Panc1 (cell line): ENCODE data around the gene NEGR1. TPM values are rescaled to one million over a fixed set of nuclear protein-coding genes. Genes with fewer than 3 reads are reported as not detected.

ENCODE experiments used
- ATAC-seq: fragments of 200-7000 bp; cut with Tn5 transposase; 2 replicates; pipeline ENCODE4 v1.9.1; 2020; ENCODE audit warnings: mild to moderate bottlenecking, moderate library complexity
- BruUV-seq: library from RNA; stranded (reverse); fragments of 400-500 nt; replicated peaks from 2 replicates; lab custom pipeline; 2021; lab: Mats Ljungman, UMichigan
- CTCF ChIA-PET: fragments of 300-600 bp; sonication (Branson Sonifier 250); formaldehyde crosslinking; loops from one replicate; lab custom pipeline; 2022; ENCODE audit warnings: antibody characterized with exemption; lab: Charles Lee
- POLR2A ChIA-PET: fragments of 300-600 bp; sonication (Branson Sonifier 250); formaldehyde crosslinking; loops from one replicate; lab custom pipeline; 2022; ENCODE audit warnings: antibody characterized with exemption; lab: Charles Lee
- DNase-seq: peaks from one replicate; pipeline ENCODE4 v3.0.0-alpha.2; 2010; ENCODE audit warnings: low read depth, low spot score
- H3K27ac ChIP-seq: 2 replicates; pipeline ENCODE4 v1.5.1; 2011; ENCODE audit warnings: mild to moderate bottlenecking, low read length, inconsistent platforms
- H3K27me3 ChIP-seq: fragments of 200-500 bp; sonication (Bioruptor generic); 2 replicates; pipeline ENCODE4 v1.6.0; 2014; ENCODE audit warnings: low read length, inconsistent platforms; ENCODE audit not compliant: control insufficient read depth, insufficient read depth
- H3K36me3 ChIP-seq: fragments of 200-500 bp; sonication (Bioruptor generic); 2 replicates; pipeline ENCODE4 v1.5.1; 2014; ENCODE audit warnings: inconsistent platforms, mild to moderate bottlenecking, low read length, moderate library complexity; ENCODE audit not compliant: control insufficient read depth, insufficient read depth
- H3K4me1 ChIP-seq: 2 replicates; pipeline ENCODE4 v1.5.1; 2011; ENCODE audit warnings: inconsistent platforms, mild to moderate bottlenecking, low read length, moderate library complexity; ENCODE audit not compliant: control insufficient read depth, insufficient read depth
- H3K4me3 ChIP-seq, 2 experiments: 2 replicates each; pipeline ENCODE4 v1.5.1; 2011 to 2012; ENCODE audit warnings: low read depth in 2 of 2, low read length in 2 of 2, mild to moderate bottlenecking in 2 of 2, inconsistent platforms in 1 of 2, moderate library complexity in 1 of 2
- H3K9me3 ChIP-seq: fragments of 200-500 bp; sonication (Bioruptor generic); 2 replicates; pipeline ENCODE4 v1.5.1; 2014; ENCODE audit warnings: low read depth, mild to moderate bottlenecking, inconsistent platforms, low read length, moderate library complexity; ENCODE audit not compliant: control insufficient read depth, insufficient read depth
- CTCF ChIP-seq: fragments of 450-650 bp; IDR thresholded peaks from 2 replicates; pipeline ENCODE4 v1.5.1; 2017; ENCODE audit warnings: mild to moderate bottlenecking
- POLR2AphosphoS5 ChIP-seq: IDR thresholded peaks from 2 replicates; pipeline ENCODE4 v1.6.1; 2012; ENCODE audit warnings: mild to moderate bottlenecking, low read depth, low read length, moderate library complexity
- REST ChIP-seq, 2 experiments: IDR thresholded peaks; 2 replicates each; pipeline ENCODE4 v1.6.1; 2011 to 2012; ENCODE audit warnings: low read depth in 2 of 2, control low read depth in 1 of 2, low read length in 1 of 2, mild to moderate bottlenecking in 1 of 2, moderate library complexity in 1 of 2; ENCODE audit not compliant: insufficient read depth in 1 of 2
- SIN3A ChIP-seq: IDR thresholded peaks from 2 replicates; pipeline ENCODE4 v1.6.1; 2012; ENCODE audit warnings: low read depth, mild to moderate bottlenecking, low read length, moderate library complexity, borderline replicate concordance; ENCODE audit not compliant: insufficient read depth
- TCF7L2 ChIP-seq: IDR thresholded peaks from 2 replicates; pipeline ENCODE4 v1.6.1; 2011; ENCODE audit warnings: mild to moderate bottlenecking, low read depth, low read length, inconsistent platforms
- in situ Hi-C: cut with HindIII; loops from 2 replicates; pipeline ENCODE4 v1.10.0; 2016; ENCODE audit warnings: low sequenced_read_pairs, low pct_unique_long_range_greater_than_20kb
- intact Hi-C: fragments of 100-400 bp; cut with micrococcal nuclease; formaldehyde crosslinking; loops from one replicate; pipeline ENCODE4 v1.10.0; 2022; ENCODE audit not compliant: unreplicated experiment
- total RNA-seq: library from RNA; stranded (reverse); gene quantifications from one replicate; pipeline ENCODE4 v1.2.1, GENCODE V29; 2021; ENCODE audit not compliant: unreplicated experiment

The NEGR1 gene
- total RNA-seq, 1 experiment from 2014 or later, result 2.7 TPM

- H3K27ac ChIP-seq, result no peak overlapping the region
- H3K4me3 ChIP-seq, result no peak overlapping the region
- intact Hi-C loops (no loop called here), in situ Hi-C loops (no loop called here)
- ATAC-seq (no peak), DNase-seq (no peak)
- TF ChIP-seq REST (IDR thresholded peaks at IDR 0.05; ENCODE audit: insufficient read depth in 1 of 2, low read depth in 2 of 2, low read length in 1 of 2) (no peak), CTCF (no peak), TCF7L2 (no peak), POLR2AphosphoS5 (no peak), SIN3A (no peak)
- BruUV-seq, result no TSS peak
- H3K36me3 ChIP-seq, result no peaks in the 10 kb centered on the region
- CTCF ChIA-PET, result no interaction called here
- H3K4me1 ChIP-seq, result no peaks in the 10 kb centered on the region
- H3K9me3 ChIP-seq, result no peaks in the 10 kb centered on the region
- POLR2A ChIA-PET, result no interaction called here
- H3K27me3 ChIP-seq, result no peaks in the 10 kb centered on the region
Observed at GRCh38 chr1:71511505-71511904, 770.8 kb downstream of the NEGR1 start.

DNA sequence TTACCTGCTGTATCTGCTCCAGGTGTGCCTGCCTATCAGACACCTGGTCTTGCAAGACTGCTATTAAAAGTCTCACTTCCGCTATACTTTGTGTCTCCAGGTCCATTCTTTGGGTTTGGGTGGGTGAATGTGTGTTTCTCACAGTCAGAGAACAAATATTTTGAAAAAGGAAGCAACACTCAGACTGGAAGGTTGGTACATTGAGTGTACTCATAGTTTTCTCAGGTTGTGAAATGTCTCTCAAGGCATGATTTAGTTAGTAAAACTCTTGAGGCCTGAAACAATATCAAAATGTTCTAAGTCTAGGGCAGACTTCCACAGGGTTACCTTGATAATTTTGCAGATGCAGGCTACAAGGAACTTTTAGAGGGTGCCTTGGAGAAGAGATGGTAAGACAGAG, 771.6 kb downstream of the NEGR1 start:
- in situ Hi-C loops (no loop called here), intact Hi-C loops (no loop called here)
- no peak for ATAC-seq
- no peaks in the 10 kb centered on the region for H3K4me1 ChIP-seq
- no peaks in the 10 kb centered on the region for H3K36me3 ChIP-seq
- no peak for TF ChIP-seq REST (IDR thresholded peaks at IDR 0.05; ENCODE audit: insufficient read depth in 1 of 2, low read depth in 2 of 2, low read length in 1 of 2)
- no peak for TF ChIP-seq CTCF
- no peak for TF ChIP-seq POLR2AphosphoS5
- no peak for TF ChIP-seq SIN3A
- no peak for TF ChIP-seq TCF7L2
- no peaks in the 10 kb centered on the region for H3K27me3 ChIP-seq
- no TSS peak for BruUV-seq
- no peaks in the 10 kb centered on the region for H3K9me3 ChIP-seq
- no peak for DNase-seq
- H3K27ac ChIP-seq, result no peak overlapping the region
- ChIA-PET POLR2A (no interaction called here), CTCF (no interaction called here)
- no peak overlapping the region for H3K4me3 ChIP-seq
